Urinary bladder (tissue), 4 donors: ENCODE data around the gene TMEM183A. TPM values are rescaled to one million over a fixed set of nuclear protein-coding genes. Genes with fewer than 3 reads are reported as not detected.
A peak's percentile ranks its signal among the peaks of the same experiment; 100 is the strongest.

ENCODE experiments used
- DNase-seq: peaks from one replicate; pipeline ENCODE4 v3.0.0-alpha.2; 2015; ENCODE audit errors: extremely low spot score
- H3K27ac ChIP-seq: one replicate; pipeline ENCODE4 v1.5.1; 2013; ENCODE audit warnings: low read depth, mild to moderate bottlenecking, moderate library complexity
- H3K36me3 ChIP-seq: one replicate; pipeline ENCODE4 v1.6.1; 2013; ENCODE audit warnings: mild to moderate bottlenecking, moderate library complexity; ENCODE audit not compliant: insufficient read depth
- H3K4me1 ChIP-seq: one replicate; pipeline ENCODE4 v1.6.1; 2013; ENCODE audit warnings: mild to moderate bottlenecking, moderate library complexity; ENCODE audit not compliant: insufficient read depth
- H3K4me3 ChIP-seq: one replicate; pipeline ENCODE4 v1.5.1; 2013; ENCODE audit warnings: low read depth, low read length
- WGBS: extraction: QIAGEN DNeasy Blood & Tissue Kit; methylation state at CpG from one replicate; pipeline ENCODE4 v1.1.7; 2013; 5-methylcytosine and 5-hydroxymethylcytosine counted together
- polyA plus RNA-seq: library from polyadenylated mRNA; stranded (reverse); fragments of 200-250 nt; gene quantifications from one replicate; pipeline ENCODE4 v1.2.3, GENCODE V29; 2013
- total RNA-seq: library from RNA; depleted of rRNA; stranded (reverse); fragments of >200 nt; gene quantifications from one replicate; pipeline ENCODE4 v1.2.3, GENCODE V29; 2014
- donor health status: healthy with polysubstance abuse.
- donor health status: healthy.

Gene TMEM183A
- total and polyA plus RNA-seq, 2 donors = 50.4 to 60.9 TPM

DNA sequence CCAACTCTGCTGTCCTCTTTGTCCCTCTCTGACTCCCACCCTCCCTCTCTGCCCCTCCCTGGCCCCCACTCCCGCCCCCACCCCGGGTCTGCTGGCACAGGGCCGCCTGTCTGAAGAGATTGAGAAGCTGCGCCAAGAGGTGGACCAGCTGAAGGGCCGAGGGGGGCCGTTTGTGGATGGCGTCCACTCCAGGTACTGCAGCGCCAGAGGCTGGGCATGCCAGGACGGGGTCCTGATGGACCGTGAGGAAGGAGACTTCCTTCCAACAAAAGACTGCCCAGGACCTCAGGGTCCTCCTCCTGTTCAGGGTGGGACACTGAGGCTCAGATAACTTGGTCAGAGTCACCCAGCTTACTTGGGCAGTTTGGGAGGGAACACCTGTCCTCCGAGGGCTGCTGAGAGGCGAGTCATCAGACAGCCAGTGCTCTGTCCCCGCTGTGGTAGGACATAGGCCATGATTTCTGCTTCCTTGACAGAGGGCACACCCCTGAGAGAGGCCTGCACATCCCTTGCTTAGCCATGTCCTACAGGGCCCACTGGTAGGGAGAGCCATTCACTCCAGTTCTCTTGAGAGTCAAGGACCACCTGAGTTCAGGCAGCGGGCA is 42.5 kb downstream of the TMEM183A start:
- 89% methylated on average over 14 of the region's 14 CpGs for WGBS
- DNase-seq = no peak
- no peak overlapping the region for H3K4me3 ChIP-seq
- H3K4me1 ChIP-seq = no peaks in the 10 kb centered on the region
- H3K36me3 ChIP-seq = no peaks in the 10 kb centered on the region
- no peak overlapping the region for H3K27ac ChIP-seq

DNA sequence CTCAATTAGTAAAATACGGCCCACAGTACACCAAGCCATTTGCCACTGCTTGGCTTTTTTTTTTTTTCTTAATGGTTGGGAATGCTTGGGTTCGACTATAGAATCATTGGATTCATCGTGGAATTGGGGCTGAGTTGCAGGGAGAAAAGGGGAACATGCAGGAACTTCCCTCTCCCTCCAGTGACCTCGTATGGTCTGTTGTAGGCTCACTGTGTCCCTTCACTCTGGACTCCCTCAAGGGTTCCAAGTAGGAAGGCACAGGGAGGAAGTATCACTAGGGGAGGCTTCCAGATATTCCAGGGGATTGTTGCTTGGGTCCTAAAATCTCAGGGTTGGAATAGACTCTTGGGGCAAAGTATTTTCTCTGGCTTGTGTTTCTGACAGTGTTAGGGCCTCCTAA is 43.7 kb downstream of the TMEM183A start:
- Histone ChIP-seq H3K27ac (no peak overlapping the region), H3K4me3 (no peak overlapping the region), H3K4me1 (no peaks in the 10 kb centered on the region), H3K36me3 (no peaks in the 10 kb centered on the region)
- 92% methylated on average over 4 of the region's 4 CpGs for WGBS
- DNase-seq = no peak

DNA sequence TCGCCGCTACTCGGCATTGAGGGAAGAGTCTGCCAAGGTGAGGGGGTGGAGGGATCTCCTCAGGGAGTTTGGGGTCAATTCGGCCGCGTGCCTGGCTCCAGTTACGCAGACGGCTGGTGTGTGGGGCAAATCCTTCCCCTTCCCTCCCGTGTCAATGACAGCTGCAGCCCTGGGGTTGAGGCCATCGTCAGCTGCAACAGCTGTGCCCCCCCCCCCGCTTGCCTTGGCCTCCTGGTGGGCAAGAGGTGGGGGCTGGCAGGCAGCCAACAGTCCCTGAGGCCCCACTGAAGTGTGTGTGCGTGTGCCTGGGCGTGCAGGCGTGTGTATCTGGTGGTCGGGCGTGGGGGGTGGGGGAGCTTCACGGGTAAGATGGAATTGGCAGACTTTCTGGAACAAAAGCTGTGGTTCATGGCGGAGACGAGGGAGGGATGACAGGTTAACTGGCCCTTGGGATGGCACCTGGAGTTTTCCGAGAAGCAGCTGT is 44.7 kb downstream of the TMEM183A start:
- Histone ChIP-seq H3K4me1 (no peaks in the 10 kb centered on the region), H3K4me3 (no peak overlapping the region), H3K36me3 (no peaks in the 10 kb centered on the region), H3K27ac (no peak overlapping the region)
- no peak for DNase-seq
- WGBS = 57% methylated on average over 20 of the region's 20 CpGs

DNA sequence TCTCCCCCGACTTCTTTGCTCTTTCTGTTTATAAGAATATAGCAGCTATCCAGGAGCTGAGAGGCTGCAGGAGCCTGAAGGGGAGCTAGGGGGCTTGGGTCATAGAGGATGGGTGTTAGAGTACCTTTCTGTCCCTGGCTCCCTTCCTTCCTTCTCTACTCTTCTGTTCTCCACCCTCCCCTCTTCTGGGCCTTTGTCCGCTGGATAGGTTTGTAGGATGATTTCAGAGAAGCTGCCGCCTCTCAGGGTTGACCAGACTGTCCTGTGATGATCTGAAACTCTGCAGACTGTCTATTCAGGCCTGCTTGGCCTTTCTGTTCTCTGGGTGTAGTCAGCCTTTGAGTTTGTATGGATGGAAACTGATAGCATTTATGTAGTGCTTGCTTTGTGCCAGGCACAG is 45.4 kb downstream of the TMEM183A start:
- DNase-seq = no peak
- Histone ChIP-seq H3K36me3 (no peaks in the 10 kb centered on the region), H3K27ac (no peak overlapping the region), H3K4me1 (no peaks in the 10 kb centered on the region), H3K4me3 (no peak overlapping the region)
- 85% methylated on average over 3 of the region's 3 CpGs for WGBS

DNA sequence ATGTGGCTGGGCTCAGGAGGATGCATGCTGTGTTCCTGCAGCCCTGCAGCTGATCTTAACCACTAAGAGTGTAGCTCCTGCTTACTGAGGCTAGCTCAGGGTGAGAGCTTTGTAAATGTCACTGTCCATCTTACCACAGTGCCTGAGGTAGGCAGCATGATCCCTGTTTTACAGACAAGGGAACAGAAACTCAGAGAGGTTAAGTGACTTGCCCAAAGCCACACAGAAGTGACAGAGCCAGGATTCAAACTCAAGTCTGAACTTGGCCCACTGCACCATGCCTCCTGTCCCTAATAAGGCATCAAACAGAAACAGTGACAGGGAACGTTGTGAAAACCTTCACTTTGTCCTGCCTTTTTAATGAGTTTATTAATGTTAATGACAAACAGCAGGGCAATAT is 47.0 kb downstream of the TMEM183A start:
- 89% methylated on average over 1 of the region's 1 CpG for WGBS
- DNase-seq = no peak
- H3K27ac ChIP-seq = no peak overlapping the region
- no peaks in the 10 kb centered on the region for H3K4me1 ChIP-seq
- no peaks in the 10 kb centered on the region for H3K36me3 ChIP-seq
- no peak overlapping the region for H3K4me3 ChIP-seq

DNA sequence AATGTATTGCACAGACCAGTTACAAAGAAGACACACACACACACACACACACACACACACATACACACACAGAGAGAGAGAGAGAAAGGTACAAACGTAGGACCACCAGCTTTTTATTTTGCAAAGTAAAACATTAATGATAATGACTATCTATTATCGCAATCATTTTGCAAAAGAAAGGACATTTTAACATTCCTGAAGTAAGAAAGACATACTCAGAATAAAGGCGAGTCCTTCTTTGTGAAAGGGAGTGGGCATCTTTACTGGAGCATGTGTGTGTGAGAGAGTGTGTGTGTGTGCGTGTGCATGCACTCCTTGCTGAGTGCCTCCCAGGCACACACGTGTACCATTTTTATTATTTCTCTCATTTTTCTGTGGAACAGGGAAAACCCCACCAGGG is 47.5 kb downstream of the TMEM183A start:
- H3K4me1 ChIP-seq = no peaks in the 10 kb centered on the region
- H3K27ac ChIP-seq = no peak overlapping the region
- no peak overlapping the region for H3K4me3 ChIP-seq
- WGBS = 86% methylated on average over 5 of the region's 5 CpGs
- H3K36me3 ChIP-seq = no peaks in the 10 kb centered on the region
- DNase-seq = no peak

DNA sequence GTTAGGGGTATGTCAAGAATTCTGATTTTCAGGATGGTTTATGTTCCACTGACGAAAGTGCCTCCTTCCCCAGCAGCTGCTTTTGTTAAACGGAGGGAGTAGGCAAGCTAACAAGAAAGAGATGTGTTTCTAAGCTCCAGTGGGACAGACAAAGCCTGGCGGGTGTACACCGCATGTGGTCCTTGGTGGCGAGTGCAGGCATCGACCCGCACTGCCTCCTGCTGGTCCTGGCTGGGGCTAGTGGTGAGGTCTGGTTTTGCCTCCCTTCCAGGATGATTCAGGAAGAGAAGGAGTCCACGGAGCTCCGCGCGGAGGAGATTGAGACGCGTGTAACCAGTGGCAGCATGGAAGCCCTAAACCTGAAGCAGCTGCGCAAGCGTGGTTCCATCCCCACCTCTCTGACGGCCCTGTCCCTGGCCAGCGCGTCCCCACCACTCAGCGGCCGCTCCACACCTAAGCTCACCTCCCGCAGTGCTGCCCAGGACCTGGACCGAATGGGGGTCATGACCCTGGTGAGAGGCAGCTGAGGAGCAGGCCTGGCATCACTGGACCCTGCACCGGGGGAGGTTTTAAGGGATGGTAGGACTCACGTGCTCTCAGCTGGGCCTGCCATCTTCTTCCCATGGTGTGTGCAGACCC is 48.1 kb downstream of the TMEM183A start:
- no peak overlapping the region for H3K27ac ChIP-seq
- H3K36me3 ChIP-seq = no peaks in the 10 kb centered on the region
- DNase-seq = no peak
- H3K4me1 ChIP-seq = no peaks in the 10 kb centered on the region
- no peak overlapping the region for H3K4me3 ChIP-seq
- 94% methylated on average over 24 of the region's 24 CpGs for WGBS

DNA sequence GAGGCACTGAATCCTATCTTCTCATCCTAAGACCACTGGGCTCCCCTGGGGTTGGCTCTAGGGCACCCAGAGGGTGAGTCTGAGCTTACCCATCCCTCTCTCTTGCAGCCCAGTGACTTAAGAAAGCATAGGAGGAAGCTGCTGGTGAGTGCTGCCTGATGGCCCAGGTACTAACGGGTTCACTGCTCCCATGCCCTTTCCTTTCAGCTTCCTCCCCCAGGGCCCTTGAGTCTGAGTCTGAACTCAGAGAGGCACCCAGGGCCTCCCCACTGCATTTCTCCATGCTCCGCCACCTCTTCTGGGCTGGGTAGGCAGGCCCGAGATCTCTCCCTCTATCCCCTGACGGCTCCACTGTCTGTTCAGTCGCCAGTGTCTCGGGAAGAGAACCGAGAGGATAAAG is 48.8 kb downstream of the TMEM183A start:
- Histone ChIP-seq H3K27ac (no peak overlapping the region), H3K4me3 (no peak overlapping the region)
- DNase-seq = no peak

DNA sequence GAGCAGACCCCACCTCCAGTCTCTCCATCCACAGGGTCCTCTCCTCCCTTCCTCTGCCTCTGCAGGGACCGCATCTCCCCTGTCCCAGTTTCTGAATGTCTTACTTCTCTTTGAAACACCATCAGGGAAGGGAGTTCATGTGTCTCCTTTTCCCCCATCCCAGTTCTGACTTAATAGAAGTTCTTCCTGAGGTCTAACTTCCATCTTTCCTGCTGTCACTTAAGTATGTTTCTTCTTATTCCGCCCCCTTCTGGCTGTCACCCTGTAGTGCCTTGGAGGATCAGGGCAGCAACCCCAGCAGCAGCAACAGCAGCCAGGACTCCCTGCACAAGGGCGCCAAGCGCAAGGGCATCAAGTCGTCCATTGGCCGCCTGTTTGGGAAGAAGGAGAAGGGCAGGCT is 49.3 kb downstream of the TMEM183A start:
- H3K4me1 ChIP-seq = no peaks in the 10 kb centered on the region
- H3K27ac ChIP-seq = no peak overlapping the region
- no peaks in the 10 kb centered on the region for H3K36me3 ChIP-seq
- no peak for DNase-seq
- no peak overlapping the region for H3K4me3 ChIP-seq
- 96% methylated on average over 6 of the region's 6 CpGs for WGBS

More for the DNA sequence above, 48.8 kb downstream of the TMEM183A start:
- Histone ChIP-seq H3K36me3 (no peaks in the 10 kb centered on the region), H3K4me1 (no peaks in the 10 kb centered on the region)
- WGBS = 88% methylated on average over 7 of the region's 7 CpGs

DNA sequence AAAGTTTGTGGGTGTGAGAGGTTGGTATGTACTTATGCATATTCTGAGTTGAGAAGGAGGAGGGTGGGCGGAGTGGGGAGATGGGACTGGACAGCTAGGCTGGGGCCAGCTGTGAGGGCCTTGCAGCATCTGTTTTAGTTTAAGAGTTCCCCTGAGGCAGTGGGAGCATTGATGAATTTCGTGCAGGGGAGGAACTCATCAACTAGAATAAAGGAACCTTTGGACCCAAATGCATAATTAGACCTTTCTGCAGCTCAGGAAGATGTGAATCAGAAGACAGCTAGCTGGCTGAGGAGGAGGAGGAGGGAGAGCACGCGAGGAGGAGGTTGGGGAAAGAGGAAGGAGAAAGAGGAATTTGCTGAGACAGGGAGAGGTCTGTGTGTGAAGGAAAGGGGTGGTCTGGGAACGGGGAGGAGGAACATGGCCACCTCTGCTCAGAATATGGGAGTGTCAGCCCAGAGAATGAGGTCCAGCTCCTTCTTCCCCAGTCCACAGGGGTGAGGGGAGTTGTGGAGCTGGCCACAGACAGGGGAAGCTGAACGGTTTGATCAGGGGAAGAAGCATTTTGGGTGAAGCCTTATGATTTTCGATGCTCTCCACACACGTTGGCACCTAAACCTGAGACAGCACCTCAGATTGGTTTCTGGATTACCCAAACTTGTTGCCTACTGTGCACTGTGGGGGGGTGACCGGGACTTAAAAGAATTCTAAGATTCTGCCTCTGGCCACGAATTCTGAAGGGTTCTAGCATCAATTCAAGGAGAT is 50.9 kb downstream of the TMEM183A start:
- peak; percentile 51 for DNase-seq
- H3K4me1 ChIP-seq = no peaks in the 10 kb centered on the region
- WGBS = 61% methylated on average over 10 of the region's 10 CpGs
- no peak overlapping the region for H3K27ac ChIP-seq
- no peaks in the 10 kb centered on the region for H3K36me3 ChIP-seq
- no peak overlapping the region for H3K4me3 ChIP-seq

DNA sequence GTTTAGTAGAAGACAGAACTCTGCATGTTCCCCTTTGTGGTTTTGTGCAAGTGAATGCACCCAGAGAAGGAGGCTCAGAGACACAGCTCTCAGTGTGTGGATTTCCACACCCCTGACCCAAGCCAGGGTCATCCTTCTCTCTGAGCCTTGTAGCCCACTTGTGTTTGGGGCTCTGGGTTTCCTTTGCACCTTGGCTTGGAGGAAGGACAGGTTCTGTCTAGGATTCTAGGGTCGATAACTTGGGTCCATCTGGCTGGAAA is 51.4 kb downstream of the TMEM183A start:
- H3K36me3 ChIP-seq = no peaks in the 10 kb centered on the region
- no peaks in the 10 kb centered on the region for H3K4me1 ChIP-seq
- DNase-seq = no peak
- 93% methylated on average over 1 of the region's 1 CpG for WGBS
- no peak overlapping the region for H3K4me3 ChIP-seq
- H3K27ac ChIP-seq = no peak overlapping the region

DNA sequence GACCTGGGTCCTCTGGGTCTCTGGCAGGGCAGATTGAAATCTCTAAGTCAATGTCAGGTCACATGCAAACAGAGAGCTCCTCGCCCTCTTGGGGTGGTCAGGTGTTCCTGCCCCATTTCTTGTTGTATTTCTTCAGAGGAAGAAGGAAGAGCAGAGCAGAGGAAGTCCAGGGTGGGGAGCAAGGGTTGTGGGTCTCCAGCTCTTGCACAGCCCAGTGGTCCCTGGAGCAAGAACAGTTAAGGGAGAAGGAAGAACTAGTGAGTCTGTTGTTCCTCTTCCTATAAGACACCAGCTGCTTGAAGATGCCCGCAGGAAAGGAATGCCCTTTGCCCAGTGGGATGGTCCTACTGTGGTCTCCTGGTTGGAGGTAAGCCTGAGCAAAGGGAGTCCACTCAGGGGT is 52.3 kb downstream of the TMEM183A start:
- no peaks in the 10 kb centered on the region for H3K4me1 ChIP-seq
- DNase-seq = no peak
- no peak overlapping the region for H3K4me3 ChIP-seq
- no peaks in the 10 kb centered on the region for H3K36me3 ChIP-seq
- WGBS = 92% methylated on average over 2 of the region's 2 CpGs
- no peak overlapping the region for H3K27ac ChIP-seq

DNA sequence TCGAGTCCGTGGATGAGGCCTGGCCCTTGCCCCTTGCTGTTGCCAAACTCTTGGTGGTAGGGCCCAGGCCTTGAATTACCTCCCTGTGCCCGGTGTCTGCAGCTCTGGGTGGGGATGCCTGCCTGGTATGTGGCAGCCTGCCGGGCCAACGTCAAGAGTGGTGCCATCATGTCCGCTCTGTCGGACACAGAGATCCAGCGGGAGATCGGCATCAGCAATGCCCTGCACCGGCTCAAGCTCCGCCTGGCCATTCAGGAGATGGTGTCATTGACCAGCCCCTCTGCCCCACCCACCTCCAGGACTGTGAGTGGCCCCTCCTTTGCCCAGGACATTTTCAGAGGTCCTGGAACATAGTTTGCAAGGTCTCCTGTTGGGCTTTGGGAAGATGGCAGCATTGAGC is 52.9 kb downstream of the TMEM183A start:
- H3K4me3 ChIP-seq = no peak overlapping the region
- DNase-seq = no peak
- no peaks in the 10 kb centered on the region for H3K36me3 ChIP-seq
- no peak overlapping the region for H3K27ac ChIP-seq
- 96% methylated on average over 11 of the region's 11 CpGs for WGBS
- H3K4me1 ChIP-seq = no peaks in the 10 kb centered on the region

DNA sequence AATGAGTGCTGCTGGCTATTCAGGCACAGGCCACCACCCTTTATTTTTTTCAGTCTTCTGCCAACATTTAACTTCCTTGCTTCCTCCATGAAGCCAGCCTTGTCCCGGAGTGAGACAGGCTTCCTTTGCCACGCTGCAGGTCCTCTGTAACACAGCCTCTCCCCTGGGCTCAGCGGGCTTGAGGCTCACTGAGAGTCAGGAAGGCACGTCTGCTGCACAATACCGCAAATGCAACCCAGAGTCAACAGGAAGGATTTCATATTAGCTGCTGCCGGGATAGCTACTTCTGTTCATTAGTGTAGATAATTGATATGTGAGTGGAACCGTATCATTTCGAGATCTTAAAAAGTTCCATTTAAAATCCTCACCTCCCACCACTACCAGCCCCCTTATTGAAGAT is 56.1 kb downstream of the TMEM183A start:
- DNase-seq = no peak
- 79% methylated on average over 8 of the region's 8 CpGs for WGBS
- no peaks in the 10 kb centered on the region for H3K4me1 ChIP-seq
- no peak overlapping the region for H3K27ac ChIP-seq
- no peaks in the 10 kb centered on the region for H3K36me3 ChIP-seq
- no peak overlapping the region for H3K4me3 ChIP-seq
